WTC11 (cell line): ENCODE results near the gene IFT122. TPM values are rescaled to one million over a fixed set of nuclear protein-coding genes. Genes with fewer than 3 reads are reported as not detected.

Experiments used
- ATAC-seq: fragments of 200-7000 bp; cut with Tn5 transposase; 2 replicates; pipeline ENCODE4 v1.10.0; 2021; ENCODE audit warnings: mild to moderate bottlenecking, moderate library complexity
- CTCF ChIA-PET: fragments of 300-600 bp; sonication (Branson Sonifier 250); formaldehyde crosslinking; loops from one replicate; lab custom pipeline; 2021; ENCODE audit warnings: antibody characterized with exemption; lab: Charles Lee
- POLR2A ChIA-PET: fragments of 350-600 bp; sonication (Branson Sonifier 250); formaldehyde crosslinking; loops from one replicate; lab custom pipeline; 2021; ENCODE audit warnings: antibody characterized with exemption; lab: Charles Lee
- DNase-seq: peaks from one replicate; pipeline ENCODE4 v3.0.0; 2021; ENCODE audit warnings: low spot score
- H3K27ac Mint-ChIP-seq: 2 replicates; pipeline ENCODE4 v1.8.0; 2021; ENCODE audit warnings: mixed read lengths
- H3K27me3 Mint-ChIP-seq: 2 replicates; pipeline ENCODE4 v1.8.0; 2021; ENCODE audit warnings: low read depth, mild to moderate bottlenecking, moderate library complexity, mixed read lengths
- H3K36me3 Mint-ChIP-seq: 2 replicates; pipeline ENCODE4 v1.8.0; 2021; ENCODE audit warnings: mixed read lengths
- H3K4me1 Mint-ChIP-seq: 2 replicates; pipeline ENCODE4 v1.8.0; 2022; ENCODE audit warnings: mixed read lengths
- H3K4me3 Mint-ChIP-seq: 2 replicates; pipeline ENCODE4 v1.8.0; 2021; ENCODE audit warnings: mild to moderate bottlenecking, moderate library complexity, mixed read lengths
- H3K9me3 Mint-ChIP-seq: 2 replicates; pipeline ENCODE4 v1.8.0; 2021; ENCODE audit warnings: mixed read lengths
- CBFB ChIP-seq: sonication (generic); formaldehyde crosslinking; IDR thresholded peaks from 2 replicates; pipeline ENCODE4 v1.8.1; 2022; ENCODE audit warnings: mild to moderate bottlenecking, low read depth, missing genetic modification reagents
- E2F1 ChIP-seq: sonication (generic); formaldehyde crosslinking; IDR thresholded peaks from 2 replicates; pipeline ENCODE4 v1.8.0; 2022; ENCODE audit warnings: mild to moderate bottlenecking, missing genetic modification reagents
- FOXP1 ChIP-seq: sonication (generic); formaldehyde crosslinking; IDR thresholded peaks from 2 replicates; pipeline ENCODE4 v1.8.0; 2022; ENCODE audit warnings: missing genetic modification reagents, mild to moderate bottlenecking, moderate library complexity, borderline replicate concordance
- GABPB1 ChIP-seq: sonication (generic); formaldehyde crosslinking; IDR thresholded peaks from 2 replicates; pipeline ENCODE4 v1.8.1; 2023; ENCODE audit warnings: mild to moderate bottlenecking, missing genetic modification reagents
- GRHL2 ChIP-seq: fragments of 250-450 bp; sonication (Bioruptor Pico); IDR thresholded peaks from 2 replicates; pipeline ENCODE4 v1.8.0; 2022; ENCODE audit warnings: mild to moderate bottlenecking, moderate library complexity; ENCODE audit not compliant: insufficient replicate concordance, severe bottlenecking
- MYBL2 ChIP-seq: sonication (generic); formaldehyde crosslinking; IDR thresholded peaks from 2 replicates; pipeline ENCODE4 v1.8.1; 2023; ENCODE audit warnings: mild to moderate bottlenecking, moderate library complexity, missing genetic modification reagents
- NFYB ChIP-seq: sonication (generic); formaldehyde crosslinking; conservative IDR thresholded peaks from 2 replicates; pipeline ENCODE4 v1.8.0; 2022; ENCODE audit warnings: low read depth, missing genetic modification reagents
- NR1H2 ChIP-seq: sonication (generic); formaldehyde crosslinking; IDR thresholded peaks from 2 replicates; pipeline ENCODE4 v1.9.0; 2021; ENCODE audit warnings: mild to moderate bottlenecking, moderate library complexity, missing genetic modification reagents
- NR2C2 ChIP-seq: sonication (generic); formaldehyde crosslinking; IDR thresholded peaks from 2 replicates; pipeline ENCODE4 v1.8.0; 2022; ENCODE audit warnings: mild to moderate bottlenecking, missing genetic modification reagents
- NR3C1 ChIP-seq: sonication (generic); formaldehyde crosslinking; conservative IDR thresholded peaks from 2 replicates; pipeline ENCODE4 v1.8.1; 2023; ENCODE audit warnings: low read depth, mild to moderate bottlenecking, missing genetic modification reagents
- SMAD4 ChIP-seq: sonication (generic); formaldehyde crosslinking; IDR thresholded peaks from 2 replicates; pipeline ENCODE4 v1.8.0; 2022; ENCODE audit warnings: mild to moderate bottlenecking, missing genetic modification reagents
- ZBTB43 ChIP-seq: sonication (generic); formaldehyde crosslinking; IDR thresholded peaks from 2 replicates; pipeline ENCODE4 v1.8.1; 2023; ENCODE audit warnings: mild to moderate bottlenecking, missing genetic modification reagents
- ZNF423 ChIP-seq: fragments of 250-450 bp; sonication (Bioruptor Pico); IDR thresholded peaks from 2 replicates; pipeline ENCODE4 v2.1.2; 2022; ENCODE audit warnings: mild to moderate bottlenecking, moderate library complexity
- ZSCAN18 ChIP-seq: fragments of 250-450 bp; sonication (Bioruptor Pico); IDR thresholded peaks from 2 replicates; pipeline ENCODE4 v2.1.2; 2022; ENCODE audit warnings: mild to moderate bottlenecking, moderate library complexity
- total RNA-seq: library from RNA; stranded (reverse); gene quantifications from 3 replicates; pipeline ENCODE4 v1.2.3, GENCODE V29; 2021
- TF ChIP-seq, protein P1 (sequence below): fragments of 250-450 bp; sonication (Bioruptor Pico); conservative IDR thresholded peaks from 2 replicates; pipeline ENCODE4 v1.9.0; 2021; ENCODE audit warnings: mild to moderate bottlenecking
- TF ChIP-seq, protein P2 (sequence below): sonication (generic); formaldehyde crosslinking; IDR thresholded peaks from 2 replicates; pipeline ENCODE4 v1.8.1; 2023; ENCODE audit warnings: mild to moderate bottlenecking, missing genetic modification reagents, moderate library complexity
- TF ChIP-seq, protein P3 (sequence below): fragments of 250-450 bp; sonication (Bioruptor Pico); IDR thresholded peaks from 2 replicates; pipeline ENCODE4 v1.8.0; 2021; ENCODE audit warnings: mild to moderate bottlenecking
- TF ChIP-seq, protein P4 (sequence below): sonication (generic); formaldehyde crosslinking; IDR thresholded peaks from 2 replicates; pipeline ENCODE4 v1.8.1; 2023; ENCODE audit warnings: mild to moderate bottlenecking, missing genetic modification reagents

IFT122 gene
- total RNA-seq, 1 experiment from 2014 or later = 22.8 TPM

- CTCF ChIA-PET = no interaction called here
- H3K4me1 Mint-ChIP-seq = no peaks in the 10 kb centered on the region
- no peak for ATAC-seq
- no peak overlapping the region for H3K27ac Mint-ChIP-seq
- TF ChIP-seq, protein P1, sequence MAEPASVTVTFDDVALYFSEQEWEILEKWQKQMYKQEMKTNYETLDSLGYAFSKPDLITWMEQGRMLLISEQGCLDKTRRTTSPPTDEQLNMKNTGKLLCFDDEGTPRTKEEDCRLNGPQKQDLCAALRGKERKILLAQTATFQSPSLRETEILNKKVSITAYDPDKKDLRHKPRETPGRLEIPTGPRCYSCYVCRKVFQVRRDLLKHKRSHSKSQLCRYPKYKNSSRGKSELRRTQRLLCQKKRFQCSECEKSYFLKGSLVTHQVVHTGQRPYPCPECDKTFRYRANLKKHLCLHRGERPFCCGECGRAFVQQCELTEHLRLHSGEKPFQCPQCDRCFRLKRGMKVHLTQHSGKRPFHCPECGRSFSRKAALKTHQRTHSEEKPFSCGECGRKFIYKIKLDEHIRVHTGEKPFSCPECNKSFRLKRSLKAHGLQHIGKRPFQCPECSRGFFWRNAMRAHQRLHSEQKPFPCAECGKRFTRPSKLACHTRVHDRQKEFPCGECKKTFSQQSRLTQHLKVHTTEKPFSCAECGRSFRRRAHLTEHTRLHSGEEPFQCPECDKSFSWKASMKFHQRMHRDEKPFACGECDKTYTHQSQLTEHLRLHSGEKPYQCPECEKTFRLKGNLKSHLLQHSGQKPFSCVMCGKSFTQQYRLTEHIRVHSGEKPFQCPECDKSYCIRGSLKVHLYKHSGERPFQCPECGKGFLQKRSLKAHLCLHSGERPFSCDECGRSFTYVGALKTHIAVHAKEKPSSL (CRISPR knock-in tag) = no peak
- TF ChIP-seq CBFB (CRISPR knock-in tag) (no peak), NR2C2 (CRISPR knock-in tag) (no peak), E2F1 (CRISPR knock-in tag) (no peak), ZSCAN18 (no peak), SMAD4 (CRISPR knock-in tag) (no peak), MYBL2 (CRISPR knock-in tag) (no peak), GRHL2 (CRISPR knock-in tag) (no peak), NFYB (no peak), GABPB1 (CRISPR knock-in tag) (no peak)
- TF ChIP-seq, all 79 proteins: peak for 0
- Mint-ChIP-seq H3K4me3 (no peak overlapping the region), H3K27me3 (no peaks in the 10 kb centered on the region), H3K36me3 (no peaks in the 10 kb centered on the region; the same call in 1 of the 2 replicates), H3K9me3 (no peaks in the 10 kb centered on the region)
- no peak for DNase-seq
- POLR2A ChIA-PET = no interaction called here
These were observed 21.6 kb downstream of the IFT122 start for GRCh38 chr3:129461461-129462146.

DNA sequence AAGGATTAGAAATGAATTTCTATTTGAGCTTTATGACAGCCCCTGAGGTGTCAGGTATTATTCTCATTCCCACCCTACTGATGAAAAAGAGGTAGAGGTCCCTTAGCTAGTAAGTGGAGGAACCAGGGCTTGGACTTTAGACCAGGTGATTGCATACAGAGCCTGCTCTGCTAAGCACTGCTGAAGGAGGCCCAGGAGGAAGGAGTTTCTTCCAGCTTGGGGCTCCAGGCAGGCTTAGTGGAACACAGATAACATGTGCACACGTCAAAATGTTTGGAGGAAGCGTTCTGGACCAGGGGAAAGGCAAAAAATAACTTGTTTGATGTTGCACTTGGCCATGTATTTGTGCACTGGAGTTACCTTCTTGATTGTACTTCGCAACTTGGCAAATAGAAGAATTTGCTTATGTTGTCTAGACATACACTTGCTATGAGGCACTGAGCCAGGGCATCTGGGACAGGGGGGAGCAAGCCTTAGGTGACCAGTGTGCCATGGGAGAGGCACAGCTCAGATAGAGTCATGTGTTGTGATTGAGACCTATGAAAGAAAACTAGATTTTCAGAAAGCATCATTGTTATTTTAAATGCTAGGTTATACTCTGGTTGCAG, 22.4 kb downstream of the IFT122 start:
- DNase-seq (no peak), ATAC-seq (no peak)
- no peaks in the 10 kb centered on the region for H3K9me3 Mint-ChIP-seq
- POLR2A ChIA-PET = no interaction called here
- CTCF ChIA-PET = no interaction called here
- no peaks in the 10 kb centered on the region; the same call in 1 of the 2 replicates for H3K36me3 Mint-ChIP-seq
- no peak overlapping the region for H3K4me3 Mint-ChIP-seq
- TF ChIP-seq ZNF423 (CRISPR knock-in tag) (no peak), FOXP1 (CRISPR knock-in tag) (no peak), NR3C1 (no peak), NR1H2 (no peak), ZBTB43 (CRISPR knock-in tag) (no peak)
- TF ChIP-seq, protein P2, sequence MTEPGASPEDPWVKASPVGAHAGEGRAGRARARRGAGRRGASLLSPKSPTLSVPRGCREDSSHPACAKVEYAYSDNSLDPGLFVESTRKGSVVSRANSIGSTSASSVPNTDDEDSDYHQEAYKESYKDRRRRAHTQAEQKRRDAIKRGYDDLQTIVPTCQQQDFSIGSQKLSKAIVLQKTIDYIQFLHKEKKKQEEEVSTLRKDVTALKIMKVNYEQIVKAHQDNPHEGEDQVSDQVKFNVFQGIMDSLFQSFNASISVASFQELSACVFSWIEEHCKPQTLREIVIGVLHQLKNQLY = no peak
- TF ChIP-seq, protein P3, sequence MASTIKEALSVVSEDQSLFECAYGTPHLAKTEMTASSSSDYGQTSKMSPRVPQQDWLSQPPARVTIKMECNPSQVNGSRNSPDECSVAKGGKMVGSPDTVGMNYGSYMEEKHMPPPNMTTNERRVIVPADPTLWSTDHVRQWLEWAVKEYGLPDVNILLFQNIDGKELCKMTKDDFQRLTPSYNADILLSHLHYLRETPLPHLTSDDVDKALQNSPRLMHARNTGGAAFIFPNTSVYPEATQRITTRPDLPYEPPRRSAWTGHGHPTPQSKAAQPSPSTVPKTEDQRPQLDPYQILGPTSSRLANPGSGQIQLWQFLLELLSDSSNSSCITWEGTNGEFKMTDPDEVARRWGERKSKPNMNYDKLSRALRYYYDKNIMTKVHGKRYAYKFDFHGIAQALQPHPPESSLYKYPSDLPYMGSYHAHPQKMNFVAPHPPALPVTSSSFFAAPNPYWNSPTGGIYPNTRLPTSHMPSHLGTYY (CRISPR knock-in tag) = no peak
- TF ChIP-seq, protein P4, sequence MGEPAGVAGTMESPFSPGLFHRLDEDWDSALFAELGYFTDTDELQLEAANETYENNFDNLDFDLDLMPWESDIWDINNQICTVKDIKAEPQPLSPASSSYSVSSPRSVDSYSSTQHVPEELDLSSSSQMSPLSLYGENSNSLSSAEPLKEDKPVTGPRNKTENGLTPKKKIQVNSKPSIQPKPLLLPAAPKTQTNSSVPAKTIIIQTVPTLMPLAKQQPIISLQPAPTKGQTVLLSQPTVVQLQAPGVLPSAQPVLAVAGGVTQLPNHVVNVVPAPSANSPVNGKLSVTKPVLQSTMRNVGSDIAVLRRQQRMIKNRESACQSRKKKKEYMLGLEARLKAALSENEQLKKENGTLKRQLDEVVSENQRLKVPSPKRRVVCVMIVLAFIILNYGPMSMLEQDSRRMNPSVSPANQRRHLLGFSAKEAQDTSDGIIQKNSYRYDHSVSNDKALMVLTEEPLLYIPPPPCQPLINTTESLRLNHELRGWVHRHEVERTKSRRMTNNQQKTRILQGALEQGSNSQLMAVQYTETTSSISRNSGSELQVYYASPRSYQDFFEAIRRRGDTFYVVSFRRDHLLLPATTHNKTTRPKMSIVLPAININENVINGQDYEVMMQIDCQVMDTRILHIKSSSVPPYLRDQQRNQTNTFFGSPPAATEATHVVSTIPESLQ (CRISPR knock-in tag) = no peak
- H3K27ac Mint-ChIP-seq = no peak overlapping the region
- no peaks in the 10 kb centered on the region for H3K4me1 Mint-ChIP-seq
- H3K27me3 Mint-ChIP-seq = no peaks in the 10 kb centered on the region
